ENCODE measurements around the gene CATSPERB.

- no peak for TF ChIP-seq CTCF (IDR thresholded peaks at IDR 0.05)
- no peak for TF ChIP-seq POLR2A (IDR thresholded peaks at IDR 0.05)
These were observed 8.4 kb downstream of the CATSPERB start for GRCh38 chr14:91723501-91723900.

All from heart left ventricle (tissue), 13 donors.